Neural cell (in vitro differentiated cells): ENCODE measurements around the gene ANKFN1. TPM values are rescaled to one million over a fixed set of nuclear protein-coding genes. Genes with fewer than 3 reads are reported as not detected.

Experiments used
- H2AFZ ChIP-seq: fragments of 200-600, 300-800 bp; sonication (generic), shearing (Covaris generic); 2 replicates; pipeline ENCODE4 v1.6.0; 2014; ENCODE audit warnings: low read depth, mild to moderate bottlenecking, antibody characterized with exemption, low read length, moderate library complexity
- H3F3A ChIP-seq: fragments of 200-600 bp; shearing (Covaris generic); 2 replicates; pipeline ENCODE4 v1.6.1; 2016; ENCODE audit warnings: mild to moderate bottlenecking, moderate library complexity, mixed read lengths, antibody characterized with exemption, low read length; ENCODE audit not compliant: insufficient read depth, poor library complexity, severe bottlenecking
- H3K27ac ChIP-seq: fragments of 200-600, 300-800 bp; sonication (generic), shearing (Covaris generic); 2 replicates; pipeline ENCODE4 v1.5.1; 2014; ENCODE audit warnings: mild to moderate bottlenecking, low read length, moderate library complexity
- H3K27me3 ChIP-seq: fragments of 300-800, 200-600 bp; sonication (generic), shearing (Covaris generic); 2 replicates; pipeline ENCODE4 v1.6.0; 2014; ENCODE audit warnings: mild to moderate bottlenecking, low read depth, low read length, moderate library complexity; ENCODE audit not compliant: insufficient read depth
- H3K36me3 ChIP-seq: fragments of 300-800, 200-600 bp; sonication (generic), shearing (Covaris generic); 2 replicates; pipeline ENCODE4 v1.5.1; 2014; ENCODE audit warnings: mild to moderate bottlenecking, antibody characterized with exemption, low read length, moderate library complexity; ENCODE audit not compliant: insufficient read depth
- H3K4me2 ChIP-seq: fragments of 300-800, 200-600 bp; sonication (generic), shearing (Covaris generic); 2 replicates; pipeline ENCODE4 v1.6.0; 2014; ENCODE audit warnings: mild to moderate bottlenecking, low read length
- H3K4me3 ChIP-seq: fragments of 300-800, 200-600 bp; sonication (generic), shearing (Covaris generic); 2 replicates; pipeline ENCODE4 v1.5.1; 2014; ENCODE audit warnings: mild to moderate bottlenecking, low read length, moderate library complexity
- H3K79me2 ChIP-seq: fragments of 200-600 bp; shearing (Covaris generic); replicated peaks from 2 replicates; pipeline ENCODE4 v1.6.0; 2014; ENCODE audit warnings: mild to moderate bottlenecking, low read length, moderate library complexity; ENCODE audit not compliant: insufficient read depth
- H3K9ac ChIP-seq: fragments of 300-800, 200-600 bp; sonication (generic), shearing (Covaris generic); 2 replicates; pipeline ENCODE4 v1.6.1; 2016; ENCODE audit warnings: mild to moderate bottlenecking, low read length, mixed read lengths
- H3K9me2 ChIP-seq: fragments of 200-600 bp; shearing (Covaris generic); 2 replicates; pipeline ENCODE4 v1.6.1; 2016; ENCODE audit warnings: mild to moderate bottlenecking, low read length, mixed read lengths; ENCODE audit not compliant: insufficient read depth
- H3K9me3 ChIP-seq: fragments of 200-600, 300-800 bp; sonication (generic), shearing (Covaris generic); 2 replicates; pipeline ENCODE4 v1.6.1; 2016; ENCODE audit warnings: mild to moderate bottlenecking, mixed run types, low read length, moderate library complexity, mixed read lengths
- H4K20me1 ChIP-seq: fragments of 200-600 bp; shearing (Covaris generic); 2 replicates; pipeline ENCODE4 v1.6.1; 2016; ENCODE audit warnings: mild to moderate bottlenecking, mixed run types; ENCODE audit not compliant: insufficient read depth
- CTCF ChIP-seq: fragments of 450-650 bp; IDR thresholded peaks from 2 replicates; pipeline ENCODE4 v1.5.1; 2014; ENCODE audit warnings: antibody characterized with exemption, mild to moderate bottlenecking, moderate library complexity; ENCODE audit not compliant: poor library complexity, severe bottlenecking
- EP300 ChIP-seq: fragments of 450-650 bp; conservative IDR thresholded peaks from 2 replicates; pipeline ENCODE4 v1.6.1; 2014; ENCODE audit warnings: antibody characterized with exemption, mild to moderate bottlenecking, moderate library complexity; ENCODE audit not compliant: poor library complexity, severe bottlenecking
- EZH2 ChIP-seq: fragments of 200-600, 300-800 bp; shearing (Covaris generic), sonication (generic); IDR thresholded peaks from 2 replicates; pipeline ENCODE4 v1.6.1; 2014; ENCODE audit warnings: antibody characterized with exemption, low read length, borderline replicate concordance, mild to moderate bottlenecking; ENCODE audit not compliant: insufficient read depth, poor library complexity, severe bottlenecking
- MXI1 ChIP-seq: fragments of 450-650 bp; conservative IDR thresholded peaks from 2 replicates; pipeline ENCODE4 v1.6.1; 2014; ENCODE audit warnings: antibody characterized with exemption, mild to moderate bottlenecking; ENCODE audit not compliant: poor library complexity, severe bottlenecking
- POLR2AphosphoS5 ChIP-seq: IDR thresholded peaks from 2 replicates; pipeline ENCODE4 v1.6.1; 2012
- RAD21 ChIP-seq: fragments of 450-650 bp; conservative IDR thresholded peaks from 2 replicates; pipeline ENCODE4 v1.6.1; 2014; ENCODE audit warnings: antibody characterized with exemption, mild to moderate bottlenecking, moderate library complexity
- REST ChIP-seq: IDR thresholded peaks from 2 replicates; pipeline ENCODE4 v1.6.1; 2012; ENCODE audit warnings: borderline replicate concordance
- SMC3 ChIP-seq: fragments of 450-650 bp; conservative IDR thresholded peaks from 2 replicates; pipeline ENCODE4 v1.6.1; 2014; ENCODE audit warnings: antibody characterized with exemption, mild to moderate bottlenecking, moderate library complexity; ENCODE audit not compliant: poor library complexity
- TAF1 ChIP-seq: IDR thresholded peaks from 2 replicates; pipeline ENCODE4 v1.6.1; 2012; ENCODE audit warnings: low read depth
- polyA plus RNA-seq: library from polyadenylated mRNA; depleted of rRNA; stranded (reverse); fragments of >200 nt; gene quantifications from 2 replicates; pipeline ENCODE4 v1.2.3, GENCODE V29; 2014

The ANKFN1 gene
- polyA plus RNA-seq, 1 donor from 2014 or later, result 0.14 TPM

DNA sequence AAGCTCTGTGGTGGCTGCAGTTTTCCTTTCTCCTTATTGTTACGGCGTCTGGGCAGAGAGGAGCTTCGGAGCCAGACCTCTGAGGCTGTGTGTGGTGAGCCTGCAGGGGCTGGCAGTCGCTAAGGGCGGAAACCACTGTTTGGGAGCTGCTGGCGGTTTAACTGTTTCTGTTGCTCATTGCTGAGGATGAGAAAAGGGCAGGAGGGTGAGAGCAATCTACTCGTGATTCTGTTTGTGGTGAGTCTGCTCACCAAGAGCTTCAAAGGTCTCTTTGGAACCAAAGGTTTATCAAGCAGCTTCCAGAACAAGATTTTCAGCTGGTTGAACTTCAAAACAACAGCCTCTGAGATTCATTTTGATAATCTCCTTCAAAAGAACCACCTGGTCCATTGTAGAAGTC is 143.9 kb downstream of the ANKFN1 start:
- H2AFZ ChIP-seq, result no peak overlapping the region

GRCh38 chr17:56298846-56299245 is 145.6 kb downstream of the ANKFN1 start:
- no peak overlapping the region for H3K9ac ChIP-seq
- no peaks in the 10 kb centered on the region for H3K36me3 ChIP-seq
- no peak overlapping the region for H2AFZ ChIP-seq
- H3K9me2 ChIP-seq, result no peaks in the 10 kb centered on the region
- H3K9me3 ChIP-seq, result no peaks in the 10 kb centered on the region
- H3K4me3 ChIP-seq, result no peak overlapping the region
- H3K79me2 ChIP-seq, result no peaks in the 10 kb centered on the region
- no peak overlapping the region for H3K27ac ChIP-seq
- H3K4me2 ChIP-seq, result no peak overlapping the region
- H3F3A ChIP-seq, result no peaks in the 10 kb centered on the region
- no peaks in the 10 kb centered on the region for H3K27me3 ChIP-seq
- no peaks in the 10 kb centered on the region for H4K20me1 ChIP-seq
- no peak for TF ChIP-seq REST
- no peak for TF ChIP-seq EP300
- no peak for TF ChIP-seq EZH2
- TF ChIP-seq RAD21, result no peak
- no peak for TF ChIP-seq TAF1
- no peak for TF ChIP-seq CTCF

More for the DNA sequence above, 143.9 kb downstream of the ANKFN1 start:
- TF ChIP-seq RAD21 (no peak), EP300 (no peak), SMC3 (no peak), EZH2 (no peak), TAF1 (no peak), REST (no peak), CTCF (no peak), MXI1 (no peak), POLR2AphosphoS5 (no peak)
- H3K9ac ChIP-seq, result no peak overlapping the region
- no peak overlapping the region for H3K27ac ChIP-seq
- H3K4me3 ChIP-seq, result no peak overlapping the region
- no peak overlapping the region for H3K4me2 ChIP-seq
- H4K20me1 ChIP-seq, result no peaks in the 10 kb centered on the region
- H3K27me3 ChIP-seq, result no peaks in the 10 kb centered on the region
- no peaks in the 10 kb centered on the region for H3F3A ChIP-seq
- H3K9me3 ChIP-seq, result no peaks in the 10 kb centered on the region
- no peaks in the 10 kb centered on the region for H3K36me3 ChIP-seq
- no peaks in the 10 kb centered on the region for H3K79me2 ChIP-seq
- no peaks in the 10 kb centered on the region for H3K9me2 ChIP-seq
